Adrenal gland (tissue), 12 donors: ENCODE results near the gene RBM23. TPM values are rescaled to one million over a fixed set of nuclear protein-coding genes. Genes with fewer than 3 reads are reported as not detected.

Experiments used
- DNase-seq, 7 donors: peaks; one replicate each; pipeline ENCODE4 v3.0.0-alpha.2; 2019 to 2020
- H3K27ac ChIP-seq, 5 donors: fragments of 200-600 bp; sonication (generic) in 4 of 5; 1 replicate in 3 of 5; 2 replicates in 2 of 5; pipeline versions ENCODE4 v1.5.1 to v1.8.0; 2016 to 2020; ENCODE audit warnings: mild to moderate bottlenecking in 1 of 5
- H3K27me3 ChIP-seq: fragments of 200-600 bp; 2 replicates; pipeline ENCODE4 v1.8.0; 2021
- H3K36me3 ChIP-seq, 2 donors: fragments of 200-600 bp; replicated peaks in 1 of 2; 1 replicate in 1 of 2; 2 replicates in 1 of 2; pipeline versions ENCODE4 v1.5.1 to v1.8.0; 2018 to 2022
- H3K4me1 ChIP-seq, 2 donors: fragments of 200-600 bp; replicated peaks in 1 of 2; 1 replicate in 1 of 2; 2 replicates in 1 of 2; pipeline versions ENCODE4 v1.5.1 to v1.8.0; 2018 to 2021
- H3K4me3 ChIP-seq, 4 donors: fragments of 200-600 bp; sonication (generic) in 3 of 4; one replicate each; pipeline ENCODE4 v1.5.1; 2016 to 2018
- H3K9me3 ChIP-seq, 3 donors: fragments of 200-600 bp; sonication (generic) in 1 of 3; replicated peaks in 1 of 3; 1 replicate in 2 of 3; 2 replicates in 1 of 3; pipeline versions ENCODE4 v1.5.1 to v1.8.0; 2016 to 2021
- POLR2A ChIP-seq, 2 donors: fragments of 450-650 bp; IDR thresholded peaks; one replicate each; pipeline ENCODE4 v1.6.1; 2017; ENCODE audit warnings: antibody characterized with exemption in 2 of 2, mild to moderate bottlenecking in 2 of 2, moderate library complexity in 1 of 2
- WGBS, 4 donors: extraction: QIAGEN DNeasy Blood & Tissue Kit in 2 of 4; methylation state at CpG; one replicate each; pipeline versions ENCODE4 v1.1.5 to v1.1.7; 2013 to 2017; 5-methylcytosine and 5-hydroxymethylcytosine counted together
- intact Hi-C, 2 donors: fragments of 100-400 bp; cut with DNase I; formaldehyde crosslinking; loops; one replicate each; pipeline versions ENCODE4 v1.14.1 to v1.15.0; 2022 to 2023
- polyA plus RNA-seq, 3 donors: library from polyadenylated mRNA; stranded (reverse); fragments of 200-250 nt in 2 of 3; fragments of 350-450 nt in 1 of 3; fragmentation: Illumina TruSeq in 1 of 3; extraction: RNeasy Lipid Tissue Mini Kit (QIAGEN cat#74804) in 1 of 3; gene quantifications; one replicate each; pipeline ENCODE4 v1.2.3, GENCODE V29; 2013 to 2014
- total RNA-seq, 9 donors: library from RNA; depleted of rRNA in 4 of 9; stranded (reverse); fragments of >200 nt in 4 of 9; fragments of 120-200 nt in 1 of 9; fragmentation: NEBNext Ultra II Directional in 1 of 9; extraction: Animal tissue kit (Norgen Biotek cat#: 25700) in 1 of 9; gene quantifications; one replicate each; pipeline versions ENCODE4 v1.1.0 to v1.2.4, GENCODE V29; 2013 to 2023
- TF ChIP-seq, protein P1 (sequence below), 6 experiments: fragments of 450-650 bp in 4 of 6; fragments of 200-600 bp in 2 of 6; sonication (generic) in 1 of 6; IDR thresholded peaks; 1 replicate in 5 of 6; 2 replicates in 1 of 6; pipeline versions ENCODE4 v1.5.1 to v1.8.0; 2016 to 2021; ENCODE audit warnings: antibody characterized with exemption in 6 of 6, mild to moderate bottlenecking in 2 of 6, moderate library complexity in 1 of 6
- donor health status: healthy with polysubstance abuse.
- donor health status: Bipolar disorder and iron deficiency.
- donor health status: DM: yes; HTN: yes; CAD: no.
- donor health status: DM: no; HTN: no; CAD: no.
- donor health status: DM: no; HTN: no; CAD: no.
- donor health status: DM: yes; HTN: yes; CAD: no.

Gene RBM23
- total and polyA plus RNA-seq, 12 donors: 39.5 to 1,877 (median 80.1) TPM

DNA sequence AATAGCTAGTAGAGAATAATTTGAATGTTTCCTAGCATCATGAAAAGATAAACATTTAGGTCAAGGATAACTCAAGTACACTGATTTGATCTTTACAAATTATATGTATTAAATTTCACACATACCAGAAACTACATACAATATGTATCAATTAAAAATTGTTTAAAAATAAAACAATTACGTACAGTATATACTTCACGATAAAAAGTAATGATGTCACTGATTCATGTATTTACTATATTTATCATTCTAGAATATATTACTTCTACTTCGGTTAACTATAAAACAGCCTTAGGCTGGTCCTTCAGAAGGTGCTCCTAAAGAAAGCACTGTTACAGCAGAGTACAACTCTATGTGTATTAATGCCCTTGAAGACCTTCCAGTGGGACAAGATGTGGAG, 11.5 kb downstream of the RBM23 start:
- no peaks in the 10 kb centered on the region for H3K9me3 ChIP-seq
- intact Hi-C loops: no loop called here
- H3K27me3 ChIP-seq: no peaks in the 10 kb centered on the region
- 74 to 82% (median 78%) methylated on average over 3 of the region's 3 CpGs for WGBS, 4 donors
- no peak overlapping the region for H3K4me3 ChIP-seq
- H3K4me1 ChIP-seq: peaks cover 8 to 15% of the 10 kb centered on the region in 2 donors
- peaks cover 0 to 87% of the 10 kb centered on the region in 2 donors for H3K36me3 ChIP-seq
- DNase-seq: no peak
- no peak for TF ChIP-seq POLR2A (IDR thresholded peaks at IDR 0.05)
- TF ChIP-seq, protein P1, sequence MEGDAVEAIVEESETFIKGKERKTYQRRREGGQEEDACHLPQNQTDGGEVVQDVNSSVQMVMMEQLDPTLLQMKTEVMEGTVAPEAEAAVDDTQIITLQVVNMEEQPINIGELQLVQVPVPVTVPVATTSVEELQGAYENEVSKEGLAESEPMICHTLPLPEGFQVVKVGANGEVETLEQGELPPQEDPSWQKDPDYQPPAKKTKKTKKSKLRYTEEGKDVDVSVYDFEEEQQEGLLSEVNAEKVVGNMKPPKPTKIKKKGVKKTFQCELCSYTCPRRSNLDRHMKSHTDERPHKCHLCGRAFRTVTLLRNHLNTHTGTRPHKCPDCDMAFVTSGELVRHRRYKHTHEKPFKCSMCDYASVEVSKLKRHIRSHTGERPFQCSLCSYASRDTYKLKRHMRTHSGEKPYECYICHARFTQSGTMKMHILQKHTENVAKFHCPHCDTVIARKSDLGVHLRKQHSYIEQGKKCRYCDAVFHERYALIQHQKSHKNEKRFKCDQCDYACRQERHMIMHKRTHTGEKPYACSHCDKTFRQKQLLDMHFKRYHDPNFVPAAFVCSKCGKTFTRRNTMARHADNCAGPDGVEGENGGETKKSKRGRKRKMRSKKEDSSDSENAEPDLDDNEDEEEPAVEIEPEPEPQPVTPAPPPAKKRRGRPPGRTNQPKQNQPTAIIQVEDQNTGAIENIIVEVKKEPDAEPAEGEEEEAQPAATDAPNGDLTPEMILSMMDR (IDR thresholded peaks at IDR 0.05): no peak
- peak overlapping the region in 1 of 5 donors; percentile 9 for H3K27ac ChIP-seq

- 95 to 97% (median 96%) methylated on average over 20 of the region's 20 CpGs for WGBS, 4 donors
- Histone ChIP-seq H3K27me3 (no peaks in the 10 kb centered on the region), H3K4me3 (no peak overlapping the region), H3K4me1 (peaks cover 8 to 15% of the 10 kb centered on the region in 2 donors), H3K9me3 (no peaks in the 10 kb centered on the region), H3K27ac (no peak overlapping the region), H3K36me3 (peaks cover 0 to 95% of the 10 kb centered on the region in 2 donors)
- intact Hi-C loops: no loop called here
- no peak for DNase-seq
- TF ChIP-seq, protein P1 (IDR thresholded peaks at IDR 0.05): no peak
- TF ChIP-seq POLR2A (IDR thresholded peaks at IDR 0.05): no peak
Observed at GRCh38 chr14:22906073-22906472, 12.9 kb downstream of the RBM23 start.

- Histone ChIP-seq H3K4me1 (peaks cover 8 to 15% of the 10 kb centered on the region in 2 donors), H3K4me3 (no peak overlapping the region), H3K27me3 (no peaks in the 10 kb centered on the region), H3K36me3 (peaks cover 0 to 95% of the 10 kb centered on the region in 2 donors), H3K9me3 (no peaks in the 10 kb centered on the region), H3K27ac (no peak overlapping the region)
- intact Hi-C loops: no loop called here
- no peak for TF ChIP-seq POLR2A (IDR thresholded peaks at IDR 0.05)
- TF ChIP-seq, protein P1 (IDR thresholded peaks at IDR 0.05): no peak
- 91 to 96% (median 92%) methylated on average over 4 of the region's 4 CpGs for WGBS, 4 donors
- DNase-seq: no peak
Observed at GRCh38 chr14:22905627-22906026, 13.3 kb downstream of the RBM23 start.

GRCh38 chr14:22903742-22904087, 15.2 kb downstream of the RBM23 start:
- Histone ChIP-seq H3K27me3 (no peaks in the 10 kb centered on the region), H3K4me3 (no peak overlapping the region), H3K36me3 (peaks cover 0 to 88% of the 10 kb centered on the region in 2 donors), H3K9me3 (no peaks in the 10 kb centered on the region), H3K27ac (peak overlapping the region in 1 of 5 donors; percentile 11), H3K4me1 (peaks cover 8 to 15% of the 10 kb centered on the region in 2 donors)
- no peak for DNase-seq
- WGBS, 4 donors: 86 to 92% (median 90%) methylated on average over 2 of the region's 2 CpGs
- intact Hi-C loops: no loop called here
- no peak for TF ChIP-seq POLR2A (IDR thresholded peaks at IDR 0.05)
- TF ChIP-seq, protein P1 (IDR thresholded peaks at IDR 0.05): no peak
